CD14-positive monocyte (primary cell): ENCODE data around the gene TNFRSF19. TPM values are rescaled to one million over a fixed set of nuclear protein-coding genes. Genes with fewer than 3 reads are reported as not detected.
A peak's percentile ranks its signal among the peaks of the same experiment; 100 is the strongest.

Experiments used
- DNase-seq, 3 donors: peaks; one replicate each; pipeline ENCODE4 v3.0.0-alpha.2; 2011 to 2022
- H2AFZ ChIP-seq: 2 replicates; pipeline ENCODE4 v1.6.0; 2012; ENCODE audit warnings: mild to moderate bottlenecking, low read depth, low read length, inconsistent platforms; ENCODE audit not compliant: insufficient read depth, poor library complexity, severe bottlenecking
- H3K27ac ChIP-seq, 2 donors: 1 replicate in 1 of 2; 2 replicates in 1 of 2; pipeline ENCODE4 v1.5.1; 2012 to 2013; ENCODE audit warnings: low read length in 2 of 2, control low read depth in 1 of 2, inconsistent platforms in 1 of 2, low read depth in 1 of 2, mild to moderate bottlenecking in 1 of 2
- H3K27me3 ChIP-seq, 2 donors: one replicate each; pipeline versions ENCODE4 v1.6.0 to v1.6.1; 2011 to 2013; ENCODE audit warnings: low read length in 2 of 2; ENCODE audit not compliant: control insufficient read depth in 2 of 2, insufficient read depth in 2 of 2
- H3K36me3 ChIP-seq, 2 donors: replicated peaks in 1 of 2; 1 replicate in 1 of 2; 2 replicates in 1 of 2; pipeline versions ENCODE4 v1.5.1 to v1.6.1; 2012 to 2013; ENCODE audit warnings: low read length in 2 of 2, control low read depth in 1 of 2, inconsistent platforms in 1 of 2, mild to moderate bottlenecking in 1 of 2; ENCODE audit not compliant: insufficient read depth in 2 of 2, control insufficient read depth in 1 of 2
- H3K4me1 ChIP-seq, 2 donors: 1 replicate in 1 of 2; 2 replicates in 1 of 2; pipeline versions ENCODE4 v1.5.1 to v1.6.1; 2012 to 2013; ENCODE audit warnings: low read length in 2 of 2, control low read depth in 1 of 2, inconsistent platforms in 1 of 2, mild to moderate bottlenecking in 1 of 2, moderate library complexity in 1 of 2; ENCODE audit not compliant: insufficient read depth in 2 of 2, control insufficient read depth in 1 of 2
- H3K4me2 ChIP-seq: replicated peaks from 2 replicates; pipeline ENCODE3; 2012; ENCODE audit warnings: low read length, moderate library complexity, mild to moderate bottlenecking; ENCODE audit not compliant: poor library complexity, severe bottlenecking; ENCODE audit errors: extremely low read depth
- H3K4me3 ChIP-seq, 3 experiments: fragments of 200-600 bp in 1 of 3; sonication (generic) in 1 of 3; replicated peaks in 1 of 3; 1 replicate in 2 of 3; 2 replicates in 1 of 3; pipeline ENCODE4 v1.5.1; 2011 to 2013; ENCODE audit warnings: low read length in 3 of 3, mild to moderate bottlenecking in 3 of 3, control low read depth in 2 of 3, low read depth in 2 of 3, inconsistent platforms in 1 of 3, moderate library complexity in 1 of 3
- H3K79me2 ChIP-seq: 2 replicates; pipeline ENCODE4 v1.6.0; 2012; ENCODE audit warnings: mild to moderate bottlenecking, control low read depth, inconsistent platforms, low read length, moderate library complexity; ENCODE audit not compliant: insufficient read depth
- H3K9ac ChIP-seq: 2 replicates; pipeline ENCODE4 v1.6.0; 2017; ENCODE audit warnings: low read length, mild to moderate bottlenecking; ENCODE audit not compliant: insufficient read depth, poor library complexity, severe bottlenecking
- H3K9me3 ChIP-seq, 2 donors: replicated peaks in 1 of 2; 1 replicate in 1 of 2; 2 replicates in 1 of 2; pipeline versions ENCODE4 v1.5.1 to v1.6.1; 2012 to 2013; ENCODE audit warnings: low read length in 2 of 2, control low read depth in 1 of 2; ENCODE audit not compliant: control insufficient read depth in 1 of 2, insufficient read depth in 1 of 2
- H4K20me1 ChIP-seq: 2 replicates; pipeline ENCODE4 v1.6.0; 2012; ENCODE audit warnings: mild to moderate bottlenecking, low read length, control low read depth, moderate library complexity; ENCODE audit not compliant: insufficient read depth
- H3K27ac Mint-ChIP-seq, 7 donors: one replicate each; pipeline ENCODE4 v1.8.0; 2020; ENCODE audit warnings: mild to moderate bottlenecking in 7 of 7, mixed read lengths in 7 of 7, moderate library complexity in 6 of 7, inconsistent platforms in 2 of 7
- H3K27me3 Mint-ChIP-seq, 3 donors: one replicate each; pipeline ENCODE4 v1.8.0; 2021 to 2022; ENCODE audit warnings: low read depth in 3 of 3, mild to moderate bottlenecking in 3 of 3, mixed read lengths in 3 of 3, moderate library complexity in 3 of 3, inconsistent platforms in 1 of 3
- H3K36me3 Mint-ChIP-seq, 2 donors: one replicate each; pipeline ENCODE4 v1.8.0; 2020; ENCODE audit warnings: mixed read lengths in 2 of 2, inconsistent platforms in 1 of 2, mild to moderate bottlenecking in 1 of 2
- H3K4me1 Mint-ChIP-seq: one replicate; pipeline ENCODE4 v1.8.0; 2020; ENCODE audit warnings: mild to moderate bottlenecking, mixed read lengths
- H3K4me3 Mint-ChIP-seq, 2 donors: one replicate each; pipeline ENCODE4 v1.8.0; 2020; ENCODE audit warnings: mild to moderate bottlenecking in 2 of 2, mixed read lengths in 2 of 2, moderate library complexity in 1 of 2
- H3K9me3 Mint-ChIP-seq, 7 donors: one replicate each; pipeline ENCODE4 v1.8.0; 2020 to 2022; ENCODE audit warnings: mixed read lengths in 7 of 7, mild to moderate bottlenecking in 6 of 7, moderate library complexity in 6 of 7, inconsistent platforms in 2 of 7
- WGBS: methylation state at CpG from one replicate; pipeline ENCODE4 v1.1.5; 2013; ENCODE audit warnings: missing lambda C conversion rate; ENCODE audit not compliant: insufficient coverage; 5-methylcytosine and 5-hydroxymethylcytosine counted together
- intact Hi-C, 2 donors: fragments of 100-400 bp; cut with micrococcal nuclease; formaldehyde crosslinking; loops; one replicate each; pipeline versions ENCODE4 v1.15.0 to v1.15.1; 2023
- polyA plus RNA-seq, 3 donors: library from polyadenylated mRNA; depleted of rRNA in 1 of 3; unstranded in 2 of 3; stranded (reverse) in 1 of 3; fragments of 300-500 nt in 2 of 3; fragments of >200 nt in 1 of 3; fragmentation: Illumina TruSeq in 2 of 3; gene quantifications; 1 replicate in 2 of 3; 2 replicates in 1 of 3; pipeline ENCODE4 v1.2.3, GENCODE V29; 2012 to 2021
- TF ChIP-seq, protein P1 (sequence below): fragments of 200-600 bp; IDR thresholded peaks from one replicate; pipeline ENCODE4 v1.8.0; 2022; ENCODE audit warnings: antibody characterized with exemption, mild to moderate bottlenecking

TNFRSF19 gene
- polyA plus RNA-seq, 3 donors: 0.11 TPM; not detected in 2

DNA sequence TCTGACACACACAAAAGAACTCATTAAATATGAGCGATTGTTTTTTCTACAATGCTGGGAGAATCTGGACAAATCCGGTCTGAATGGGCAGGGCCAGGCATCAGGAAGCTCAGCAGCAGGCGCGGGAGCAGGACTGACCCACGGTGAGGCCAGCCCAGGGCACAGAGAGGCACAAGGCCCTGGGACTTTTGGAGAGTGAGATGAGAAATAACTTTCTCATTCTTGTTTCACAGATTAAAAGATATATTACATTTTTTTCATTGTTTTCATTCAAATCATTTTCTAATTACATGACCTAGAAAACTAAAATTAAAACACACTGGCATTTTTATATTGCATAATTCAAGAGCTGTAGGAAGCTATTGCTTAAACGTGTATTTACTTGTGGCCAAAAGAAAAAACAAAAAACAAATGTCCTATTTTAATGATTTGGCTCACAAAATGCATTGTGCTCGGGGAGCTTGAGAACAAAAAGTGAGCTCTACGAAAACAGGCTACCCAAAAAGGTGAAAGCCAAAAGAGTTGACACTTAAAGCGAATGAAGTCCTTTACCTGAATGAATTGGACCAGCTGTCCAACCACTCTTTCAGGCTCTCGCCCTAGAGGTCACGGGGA lies 133.1 kb downstream of the TNFRSF19 start:
- intact Hi-C loops: no loop called here
- H3K4me3 Mint-ChIP-seq: no peak overlapping the region
- 94% methylated on average over 9 of the region's 11 CpGs for WGBS
- H3K4me3 ChIP-seq: no peak overlapping the region
- no peaks in the 10 kb centered on the region for H3K36me3 ChIP-seq
- H3K27me3 ChIP-seq: no peaks in the 10 kb centered on the region
- peak overlapping the region in 1 of 7 donors; percentile 66 for H3K27ac Mint-ChIP-seq
- peaks cover 0 to 2% (median 0%) of the 10 kb centered on the region in 3 donors for H3K27me3 Mint-ChIP-seq
- H3K36me3 Mint-ChIP-seq: no peaks in the 10 kb centered on the region
- TF ChIP-seq, protein P1, sequence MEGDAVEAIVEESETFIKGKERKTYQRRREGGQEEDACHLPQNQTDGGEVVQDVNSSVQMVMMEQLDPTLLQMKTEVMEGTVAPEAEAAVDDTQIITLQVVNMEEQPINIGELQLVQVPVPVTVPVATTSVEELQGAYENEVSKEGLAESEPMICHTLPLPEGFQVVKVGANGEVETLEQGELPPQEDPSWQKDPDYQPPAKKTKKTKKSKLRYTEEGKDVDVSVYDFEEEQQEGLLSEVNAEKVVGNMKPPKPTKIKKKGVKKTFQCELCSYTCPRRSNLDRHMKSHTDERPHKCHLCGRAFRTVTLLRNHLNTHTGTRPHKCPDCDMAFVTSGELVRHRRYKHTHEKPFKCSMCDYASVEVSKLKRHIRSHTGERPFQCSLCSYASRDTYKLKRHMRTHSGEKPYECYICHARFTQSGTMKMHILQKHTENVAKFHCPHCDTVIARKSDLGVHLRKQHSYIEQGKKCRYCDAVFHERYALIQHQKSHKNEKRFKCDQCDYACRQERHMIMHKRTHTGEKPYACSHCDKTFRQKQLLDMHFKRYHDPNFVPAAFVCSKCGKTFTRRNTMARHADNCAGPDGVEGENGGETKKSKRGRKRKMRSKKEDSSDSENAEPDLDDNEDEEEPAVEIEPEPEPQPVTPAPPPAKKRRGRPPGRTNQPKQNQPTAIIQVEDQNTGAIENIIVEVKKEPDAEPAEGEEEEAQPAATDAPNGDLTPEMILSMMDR: no peak
- no peak overlapping the region for H3K4me2 ChIP-seq
- no peaks in the 10 kb centered on the region for H4K20me1 ChIP-seq
- H3K9me3 Mint-ChIP-seq: peaks cover 0 to 2% (median 0%) of the 10 kb centered on the region in 7 donors
- DNase-seq: no peak
- no peak overlapping the region for H3K27ac ChIP-seq
- peaks cover 3% of the 10 kb centered on the region for H3K4me1 Mint-ChIP-seq
- no peaks in the 10 kb centered on the region for H3K9me3 ChIP-seq
- H3K9ac ChIP-seq: no peak overlapping the region
- H3K4me1 ChIP-seq: no peaks in the 10 kb centered on the region
- H2AFZ ChIP-seq: no peak overlapping the region
- H3K79me2 ChIP-seq: no peaks in the 10 kb centered on the region

DNA sequence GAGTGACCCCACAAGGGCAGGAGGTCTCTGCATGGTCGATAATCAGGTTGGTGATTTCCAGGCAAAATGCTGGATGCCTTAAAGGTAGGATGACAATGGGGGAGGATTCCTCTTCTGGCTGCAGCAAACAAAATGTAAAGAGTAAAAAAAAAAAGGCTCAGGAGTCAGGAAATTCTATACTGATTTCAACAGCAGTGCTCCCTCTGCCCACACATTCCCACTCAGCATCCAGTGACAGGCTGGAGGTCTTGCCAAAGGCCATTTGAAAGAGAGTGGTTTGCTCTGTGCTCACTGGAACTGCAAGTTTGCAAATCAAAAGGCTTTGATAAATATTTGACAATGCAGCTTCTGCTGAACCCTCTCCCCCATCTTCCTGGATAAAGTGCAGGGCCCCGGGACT lies 135.4 kb downstream of the TNFRSF19 start:
- H3K27ac Mint-ChIP-seq: no peak overlapping the region
- H3K27me3 Mint-ChIP-seq: no peaks in the 10 kb centered on the region
- peaks cover 0 to 2% (median 0%) of the 10 kb centered on the region in 7 donors for H3K9me3 Mint-ChIP-seq
- Histone ChIP-seq H3K4me3 (no peak overlapping the region), H3K9me3 (no peaks in the 10 kb centered on the region), H3K27ac (no peak overlapping the region), H3K27me3 (no peaks in the 10 kb centered on the region), H3K36me3 (no peaks in the 10 kb centered on the region), H3K4me2 (no peak overlapping the region), H4K20me1 (no peaks in the 10 kb centered on the region), H3K79me2 (no peaks in the 10 kb centered on the region), H2AFZ (no peak overlapping the region), H3K4me1 (no peaks in the 10 kb centered on the region), H3K9ac (no peak overlapping the region)
- TF ChIP-seq, protein P1: no peak
- H3K4me1 Mint-ChIP-seq: peaks cover 3% of the 10 kb centered on the region
- intact Hi-C loops: no loop called here
- DNase-seq: no peak
- H3K4me3 Mint-ChIP-seq: no peak overlapping the region
- whole genome bisulfite sequencing: 100% methylated on average over 1 of the region's 2 CpGs
- no peaks in the 10 kb centered on the region for H3K36me3 Mint-ChIP-seq
